ENCODE data around the gene PSME4. TPM values are rescaled to one million over a fixed set of nuclear protein-coding genes. Genes with fewer than 3 reads are reported as not detected.
A peak's percentile ranks its signal among the peaks of the same experiment; 100 is the strongest.

The PSME4 gene
- total RNA-seq, 4 donors from 2014 or later = 144 to 247 (median 162) TPM

- Histone ChIP-seq H3K27ac (no peak overlapping the region), H3K9me3 (no peaks in the 10 kb centered on the region), H3K27me3 (no peaks in the 10 kb centered on the region), H3K36me3 (peaks cover 0 to 76% of the 10 kb centered on the region in 2 donors), H3K4me3 (no peak overlapping the region), H3K4me1 (peaks cover 10% of the 10 kb centered on the region in 2 donors)
- TF ChIP-seq CTCF (IDR thresholded peaks at IDR 0.05 in 4 of 5, conservative IDR thresholded peaks at IDR 0.05 in 1 of 5) (no peak), POLR2A (IDR thresholded peaks at IDR 0.05) (no peak)
- intact Hi-C loops (cut with DNase I; ENCODE audit: low total_unique reads) = loop anchor here (10.0 kb wide), 1 partner anchor 1240 kb away; no protein-coding TSS in a partner anchor
- in situ Hi-C loops (cut with MboI; ENCODE audit: low sequenced_read_pairs in 4 of 4) = no loop called here
- DNase-seq (no peak), ATAC-seq (no peak)
Observed at GRCh38 chr2:53884883-53885282, 85.9 kb downstream of the PSME4 start.

DNA sequence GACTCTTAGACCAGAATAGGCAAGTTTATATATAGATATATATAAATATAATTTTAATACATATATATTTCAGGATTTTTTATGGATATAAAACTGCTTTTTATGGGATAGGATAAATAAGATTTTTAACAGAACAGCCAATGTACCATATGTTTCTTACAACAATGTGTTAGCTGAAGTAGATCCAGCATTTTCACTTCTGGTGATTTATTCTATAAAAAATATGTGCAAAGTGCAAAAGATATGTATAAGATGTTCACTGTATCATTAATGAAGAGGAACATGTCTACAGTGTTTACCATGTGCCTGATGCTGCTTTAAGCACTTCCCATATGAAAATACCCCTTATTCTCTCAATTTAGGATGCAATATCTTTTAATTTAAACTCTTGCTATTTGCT, 88.8 kb downstream of the PSME4 start:
- ATAC-seq (no peak), DNase-seq (no peak)
- Histone ChIP-seq H3K4me1 (peaks cover 10 to 13% of the 10 kb centered on the region in 2 donors), H3K4me3 (no peak overlapping the region), H3K27ac (peak overlapping the region; percentile 70 to 77 (median 73)), H3K27me3 (no peaks in the 10 kb centered on the region), H3K9me3 (no peaks in the 10 kb centered on the region), H3K36me3 (peaks cover 0 to 60% of the 10 kb centered on the region in 2 donors)
- TF ChIP-seq POLR2A (IDR thresholded peaks at IDR 0.05) = no peak
- no peak for TF ChIP-seq CTCF (IDR thresholded peaks at IDR 0.05 in 4 of 5, conservative IDR thresholded peaks at IDR 0.05 in 1 of 5)
- in situ Hi-C loops (cut with MboI; ENCODE audit: low sequenced_read_pairs in 4 of 4) (no loop called here), intact Hi-C loops (cut with DNase I; ENCODE audit: low total_unique reads) (loop anchor here (10.0 kb wide), 1 partner anchor 1243 kb away; no protein-coding TSS in a partner anchor)

DNA sequence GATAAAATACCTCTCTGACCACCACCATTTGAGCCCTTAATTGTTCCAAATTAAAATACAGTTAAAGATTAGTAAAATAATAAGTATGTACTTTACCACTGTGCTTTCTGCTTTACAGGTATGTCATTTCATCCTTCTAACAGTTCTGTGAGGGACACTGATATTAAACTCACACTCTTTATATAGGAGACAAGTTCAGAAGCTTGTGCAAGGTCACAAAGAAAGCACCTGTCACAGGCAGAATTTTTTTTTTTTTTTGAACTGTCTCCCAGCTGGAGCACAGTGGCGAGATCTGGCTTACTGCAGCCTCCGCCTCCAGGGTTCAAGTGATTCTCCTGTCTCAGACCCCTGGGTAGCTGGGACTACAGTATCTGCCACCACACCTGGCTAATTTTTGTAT, 89.4 kb downstream of the PSME4 start:
- no peak for DNase-seq
- in situ Hi-C loops (cut with MboI; ENCODE audit: low sequenced_read_pairs in 4 of 4) = no loop called here
- peaks cover 10 to 13% of the 10 kb centered on the region in 2 donors for H3K4me1 ChIP-seq
- H3K9me3 ChIP-seq = no peaks in the 10 kb centered on the region
- ATAC-seq = peak; percentile 65 to 92
- H3K4me3 ChIP-seq = no peak overlapping the region
- H3K27me3 ChIP-seq = no peaks in the 10 kb centered on the region
- peaks cover 0 to 55% of the 10 kb centered on the region in 2 donors for H3K36me3 ChIP-seq
- intact Hi-C loops (cut with DNase I; ENCODE audit: low total_unique reads) = loop anchor here (10.0 kb wide), 1 partner anchor 1243 kb away; no protein-coding TSS in a partner anchor
- TF ChIP-seq POLR2A (IDR thresholded peaks at IDR 0.05) = peak in 1 of 2 donors; percentile 14
- no peak for TF ChIP-seq CTCF (IDR thresholded peaks at IDR 0.05 in 4 of 5, conservative IDR thresholded peaks at IDR 0.05 in 1 of 5)
- H3K27ac ChIP-seq = peak overlapping the region; percentile 70 to 77 (median 73)

GRCh38 chr2:53880756-53881155, 90.0 kb downstream of the PSME4 start:
- no peak overlapping the region for H3K4me3 ChIP-seq
- intact Hi-C loops (cut with DNase I; ENCODE audit: low total_unique reads) = loop anchor here (10.0 kb wide), 1 partner anchor 1244 kb away; no protein-coding TSS in a partner anchor
- H3K27me3 ChIP-seq = no peaks in the 10 kb centered on the region
- no peak for TF ChIP-seq CTCF (IDR thresholded peaks at IDR 0.05 in 4 of 5, conservative IDR thresholded peaks at IDR 0.05 in 1 of 5)
- TF ChIP-seq POLR2A (IDR thresholded peaks at IDR 0.05) = no peak
- no peak for DNase-seq
- no peak for ATAC-seq
- peaks cover 10 to 13% of the 10 kb centered on the region in 2 donors for H3K4me1 ChIP-seq
- H3K36me3 ChIP-seq = peaks cover 0 to 55% of the 10 kb centered on the region in 2 donors
- no peaks in the 10 kb centered on the region for H3K9me3 ChIP-seq
- H3K27ac ChIP-seq = peak overlapping the region; percentile 70 to 77 (median 73)
- in situ Hi-C loops (cut with MboI; ENCODE audit: low sequenced_read_pairs in 4 of 4) = no loop called here

DNA sequence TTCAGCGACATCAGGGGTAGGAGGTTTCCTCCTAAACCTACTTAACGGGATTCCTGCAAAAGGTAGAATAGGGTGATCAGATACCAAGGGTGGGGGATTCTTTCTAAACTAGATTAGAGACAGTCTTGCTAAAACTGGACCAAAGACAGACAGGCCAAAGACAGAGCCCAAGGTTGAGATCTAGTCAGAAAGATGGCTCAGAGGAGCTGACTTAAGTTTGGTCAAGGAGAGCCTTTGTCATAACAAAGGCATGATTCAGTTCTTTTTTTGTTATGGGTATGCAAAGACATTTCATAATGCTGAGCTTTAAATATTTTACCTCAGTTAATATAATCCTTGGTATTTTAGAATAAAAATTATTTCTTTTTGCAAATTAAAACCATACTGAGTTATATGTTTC, 93.2 kb downstream of the PSME4 start:
- no peaks in the 10 kb centered on the region for H3K9me3 ChIP-seq
- H3K36me3 ChIP-seq = peaks cover 0 to 50% of the 10 kb centered on the region in 2 donors
- in situ Hi-C loops (cut with MboI; ENCODE audit: low sequenced_read_pairs in 4 of 4) (no loop called here), intact Hi-C loops (cut with DNase I; ENCODE audit: low total_unique reads) (no loop called here)
- peak overlapping the region; percentile 26 to 81 (median 69) for H3K27ac ChIP-seq
- TF ChIP-seq POLR2A (IDR thresholded peaks at IDR 0.05) (no peak), CTCF (IDR thresholded peaks at IDR 0.05 in 4 of 5, conservative IDR thresholded peaks at IDR 0.05 in 1 of 5) (no peak)
- no peak for ATAC-seq
- peaks cover 13 to 21% of the 10 kb centered on the region in 2 donors for H3K4me1 ChIP-seq
- no peak for DNase-seq
- H3K4me3 ChIP-seq = no peak overlapping the region
- no peaks in the 10 kb centered on the region for H3K27me3 ChIP-seq

Measured in gastrocnemius medialis (tissue), 4 donors.